MM.1S (cell line): ENCODE measurements around the gene LAG3.

Source experiments
- DNase-seq: peaks from one replicate; pipeline ENCODE4 v3.0.0-alpha.2; 2015
- H2AFZ ChIP-seq: fragments of 300-600 bp; sonication (generic); 2 replicates; pipeline ENCODE4 v1.6.0; 2016; ENCODE audit warnings: antibody characterized with exemption, low read length
- H3F3A ChIP-seq: fragments of 300-600 bp; sonication (generic); 2 replicates; pipeline ENCODE4 v1.6.1; 2016; ENCODE audit warnings: mild to moderate bottlenecking, antibody characterized with exemption, low read length, moderate library complexity, mixed read lengths; ENCODE audit not compliant: insufficient read depth
- H3K27ac ChIP-seq: fragments of 300-600 bp; sonication (generic); 2 replicates; pipeline ENCODE4 v1.5.1; 2016; ENCODE audit warnings: mild to moderate bottlenecking, low read length
- H3K27me3 ChIP-seq: fragments of 300-600 bp; sonication (generic); replicated peaks from 2 replicates; pipeline ENCODE4 v1.6.0; 2016; ENCODE audit warnings: low read length; ENCODE audit not compliant: insufficient read depth
- H3K36me3 ChIP-seq: fragments of 300-600 bp; sonication (generic); replicated peaks from 2 replicates; pipeline ENCODE4 v1.6.1; 2016; ENCODE audit warnings: mild to moderate bottlenecking, low read length, mixed read lengths; ENCODE audit not compliant: insufficient read depth
- H3K4me1 ChIP-seq: fragments of 300-600 bp; sonication (generic); 2 replicates; pipeline ENCODE4 v1.6.1; 2016; ENCODE audit warnings: low read length, mixed read lengths
- H3K4me2 ChIP-seq: fragments of 300-600 bp; sonication (generic); 2 replicates; pipeline ENCODE4 v1.6.0; 2016; ENCODE audit warnings: low read depth, low read length
- H3K4me3 ChIP-seq: fragments of 300-600 bp; sonication (generic); 2 replicates; pipeline ENCODE4 v1.5.1; 2016; ENCODE audit warnings: low read length, mixed read lengths
- H3K79me2 ChIP-seq: fragments of 300-600 bp; sonication (generic); 2 replicates; pipeline ENCODE4 v1.6.1; 2016; ENCODE audit warnings: mixed run types, low read length, mixed read lengths
- H3K9ac ChIP-seq: fragments of 300-600 bp; sonication (generic); 2 replicates; pipeline ENCODE4 v1.6.1; 2016; ENCODE audit warnings: low read length, mixed read lengths
- H3K9me2 ChIP-seq: fragments of 300-600 bp; sonication (generic); replicated peaks from 2 replicates; pipeline ENCODE4 v1.6.1; 2016; ENCODE audit warnings: mild to moderate bottlenecking, low read length, mixed read lengths; ENCODE audit not compliant: insufficient read depth
- H3K9me3 ChIP-seq: fragments of 300-600 bp; sonication (generic); replicated peaks from 2 replicates; pipeline ENCODE4 v1.6.1; 2016; ENCODE audit warnings: mild to moderate bottlenecking, low read length, mixed read lengths; ENCODE audit not compliant: insufficient read depth
- H4K20me1 ChIP-seq: fragments of 300-600 bp; sonication (generic); 2 replicates; pipeline ENCODE4 v1.6.1; 2016; ENCODE audit warnings: mild to moderate bottlenecking, low read length, moderate library complexity, mixed read lengths; ENCODE audit not compliant: insufficient read depth
- CTCF ChIP-seq: fragments of 300-600 bp; sonication (generic); IDR thresholded peaks from 2 replicates; pipeline ENCODE4 v1.5.1; 2016; ENCODE audit warnings: antibody characterized with exemption, low read length, mixed read lengths
- EZH2 ChIP-seq: fragments of 300-600 bp; sonication (generic); optimal IDR thresholded peaks from 2 replicates; pipeline ENCODE3; 2017; ENCODE audit warnings: low read depth, mild to moderate bottlenecking, antibody characterized with exemption, low read length, mixed read lengths
- EZH2phosphoT487 ChIP-seq: fragments of 300-600 bp; sonication (generic); IDR thresholded peaks from 2 replicates; pipeline ENCODE4 v1.6.1; 2018; ENCODE audit warnings: antibody characterized with exemption, low read length

Gene LAG3

GRCh38 chr12:6751767-6752166 lies 20.6 kb upstream of the LAG3 start:
- Histone ChIP-seq H3K27me3 (no peaks in the 10 kb centered on the region), H3K9me2 (no peaks in the 10 kb centered on the region), H3K27ac (no peak overlapping the region), H3K4me1 (peaks cover 14% of the 10 kb centered on the region), H3K9me3 (no peaks in the 10 kb centered on the region), H3F3A (peaks cover 5% of the 10 kb centered on the region; the same call in 1 of the 2 replicates), H3K4me2 (peak overlapping the region; percentile 78; the same call in 1 of the 2 replicates), H3K79me2 (peaks cover 15% of the 10 kb centered on the region), H2AFZ (no peak overlapping the region), H3K9ac (peak overlapping the region; percentile 83; the same call in 1 of the 2 replicates), H3K4me3 (peak overlapping the region; percentile 99), H4K20me1 (no peaks in the 10 kb centered on the region), H3K36me3 (no peaks in the 10 kb centered on the region)
- no peak for TF ChIP-seq CTCF
- no peak for TF ChIP-seq EZH2phosphoT487
- no peak for TF ChIP-seq EZH2
- no peak for DNase-seq

GRCh38 chr12:6752167-6752920 lies 20.0 kb upstream of the LAG3 start:
- TF ChIP-seq EZH2 (no peak), CTCF (no peak), EZH2phosphoT487 (no peak)
- Histone ChIP-seq H3K4me3 (peak overlapping the region; percentile 99), H3K9me2 (no peaks in the 10 kb centered on the region), H3K27me3 (no peaks in the 10 kb centered on the region), H2AFZ (peak overlapping the region; percentile 70), H3F3A (peaks cover 5% of the 10 kb centered on the region; the same call in 1 of the 2 replicates), H3K4me1 (peaks cover 14% of the 10 kb centered on the region), H3K27ac (peak overlapping the region; percentile 76; the same call in 1 of the 2 replicates), H3K36me3 (no peaks in the 10 kb centered on the region), H3K4me2 (peak overlapping the region; percentile 78), H3K9ac (peak overlapping the region; percentile 83), H3K79me2 (peaks cover 15% of the 10 kb centered on the region), H4K20me1 (no peaks in the 10 kb centered on the region), H3K9me3 (no peaks in the 10 kb centered on the region)
- DNase-seq, result no peak

- Histone ChIP-seq H3K27ac (peak within 1 kb of the TSS; percentile 76), H3K9ac (peak within 1 kb of the TSS; percentile 83), H4K20me1 (no peaks in the 10 kb centered on the region), H2AFZ (peak within 1 kb of the TSS; percentile 70), H3F3A (peaks cover 5% of the 10 kb centered on the region; the same call in 1 of the 2 replicates), H3K4me2 (peak within 1 kb of the TSS; percentile 78), H3K79me2 (peaks cover 15% of the 10 kb centered on the region), H3K4me1 (peaks cover 14% of the 10 kb centered on the region), H3K36me3 (no peaks in the 10 kb centered on the region), H3K9me3 (no peaks in the 10 kb centered on the region), H3K27me3 (no peaks in the 10 kb centered on the region), H3K4me3 (peak within 1 kb of the TSS; percentile 99), H3K9me2 (no peaks in the 10 kb centered on the region)
- TF ChIP-seq EZH2, result no peak
- TF ChIP-seq EZH2phosphoT487, result no peak
- no peak; the same call in 1 of the 2 replicates for TF ChIP-seq CTCF
- DNase-seq, result peak; percentile 98
Measured at GRCh38 chr12:6752921-6753771, 19.2 kb upstream of the LAG3 start, which contains the start of gene MLF2. MLF2 (minus strand) TSS chr12:6753141; CDS start chr12:6752334, 807 bp downstream.
